Common myeloid progenitor, CD34-positive (primary cell): Measurements from ENCODE around the gene MOB3A.

Experiments used
- CTCF ChIA-PET: fragments of 350-600 bp; sonication (Branson Sonifier 250); formaldehyde crosslinking; loops from one replicate; lab custom pipeline; 2021; ENCODE audit warnings: antibody characterized with exemption; lab: Charles Lee
- POLR2A ChIA-PET: fragments of 350-600 bp; sonication (Branson Sonifier 250); formaldehyde crosslinking; loops from one replicate; lab custom pipeline; 2021; ENCODE audit warnings: antibody characterized with exemption; lab: Charles Lee
- DNase-seq, 3 donors: peaks; one replicate each; pipeline versions ENCODE4 v3.0.0 to v3.0.0-alpha.2; 2013
- H3K27ac ChIP-seq, 2 experiments: 1 replicate in 1 of 2; 2 replicates in 1 of 2; pipeline ENCODE4 v1.7.0; 2013; ENCODE audit warnings: inconsistent platforms in 2 of 2, low read length in 2 of 2, mild to moderate bottlenecking in 2 of 2, low read depth in 1 of 2, moderate library complexity in 1 of 2; ENCODE audit not compliant: severe bottlenecking in 2 of 2, insufficient read depth in 1 of 2, poor library complexity in 1 of 2
- H3K27me3 ChIP-seq, 5 experiments: replicated peaks in 2 of 5; 1 replicate in 3 of 5; 2 replicates in 2 of 5; pipeline versions ENCODE4 v1.6.1 to v1.7.0; 2013; ENCODE audit warnings: low read length in 4 of 5, mild to moderate bottlenecking in 2 of 5, moderate library complexity in 2 of 5, inconsistent platforms in 1 of 5; ENCODE audit not compliant: insufficient read depth in 5 of 5, control insufficient read depth in 4 of 5
- H3K36me3 ChIP-seq, 4 experiments: 1 replicate in 2 of 4; 2 replicates in 2 of 4; pipeline versions ENCODE4 v1.6.1 to v1.7.0; 2013; ENCODE audit warnings: low read length in 3 of 4, control low read depth in 1 of 4, mild to moderate bottlenecking in 1 of 4; ENCODE audit not compliant: control insufficient read depth in 4 of 4, insufficient read depth in 4 of 4
- H3K4me1 ChIP-seq, 4 experiments: 1 replicate in 3 of 4; 2 replicates in 1 of 4; pipeline versions ENCODE4 v1.6.1 to v1.7.1; 2013; ENCODE audit warnings: low read length in 3 of 4, mild to moderate bottlenecking in 3 of 4, control low read depth in 1 of 4, inconsistent platforms in 1 of 4, moderate library complexity in 1 of 4; ENCODE audit not compliant: control insufficient read depth in 4 of 4, insufficient read depth in 4 of 4; ENCODE audit errors: control extremely low read depth in 1 of 4
- H3K4me3 ChIP-seq, 7 experiments: 1 replicate in 4 of 7; 2 replicates in 3 of 7; pipeline versions ENCODE4 v1.5.1 to v1.7.0; 2013; ENCODE audit warnings: mild to moderate bottlenecking in 7 of 7, low read length in 6 of 7, moderate library complexity in 6 of 7, inconsistent platforms in 2 of 7, low read depth in 2 of 7, control low read depth in 1 of 7; ENCODE audit not compliant: insufficient read depth in 4 of 7, control insufficient read depth in 1 of 7; ENCODE audit errors: extremely low read depth in 1 of 7
- H3K9me3 ChIP-seq, 5 experiments: 1 replicate in 4 of 5; 2 replicates in 1 of 5; pipeline versions ENCODE4 v1.6.1 to v1.7.1; 2013; ENCODE audit warnings: low read length in 4 of 5, mild to moderate bottlenecking in 2 of 5, inconsistent platforms in 1 of 5, low read depth in 1 of 5, moderate library complexity in 1 of 5; ENCODE audit not compliant: control insufficient read depth in 4 of 5, insufficient read depth in 2 of 5; ENCODE audit errors: control extremely low read depth in 1 of 5
- WGBS: methylation state at CpG from one replicate; pipeline ENCODE4 v1.1.5; 2013; ENCODE audit not compliant: insufficient coverage; 5-methylcytosine and 5-hydroxymethylcytosine counted together

The MOB3A gene

GRCh38 chr19:2047076-2047448, 49.1 kb downstream of the MOB3A start:
- H3K4me1 ChIP-seq = peaks cover 0 to 69% (median 56%) of the 10 kb centered on the region in 4 experiments
- no peaks in the 10 kb centered on the region for H3K27me3 ChIP-seq
- WGBS = 92% methylated on average over 5 of the region's 6 CpGs
- POLR2A ChIA-PET = interaction anchor here (0.8 kb wide), 1 partner anchor 15 kb away, joined by 3 read pairs; no protein-coding TSS in a partner anchor
- no peak overlapping the region for H3K27ac ChIP-seq
- CTCF ChIA-PET = interaction anchor here (1.5 to 2.9 kb wide), 2 partner anchors 23 to 27 kb away, joined by 3 to 13 read pairs; no protein-coding TSS in a partner anchor
- H3K9me3 ChIP-seq = no peaks in the 10 kb centered on the region
- H3K4me3 ChIP-seq = no peak overlapping the region
- peaks cover 0 to 64% (median 34%) of the 10 kb centered on the region in 4 experiments for H3K36me3 ChIP-seq
- no peak for DNase-seq

- Histone ChIP-seq H3K27ac (no peak overlapping the region), H3K36me3 (peaks cover 0 to 69% (median 35%) of the 10 kb centered on the region in 4 experiments), H3K9me3 (no peaks in the 10 kb centered on the region), H3K4me3 (no peak overlapping the region), H3K27me3 (no peaks in the 10 kb centered on the region), H3K4me1 (peaks cover 0 to 67% (median 55%) of the 10 kb centered on the region in 4 experiments)
- no peak for DNase-seq
- ChIA-PET CTCF (interaction anchor here (1.5 to 2.9 kb wide), 2 partner anchors 24 to 26 kb away, joined by 3 to 13 read pairs; no protein-coding TSS in a partner anchor), POLR2A (interaction anchor here (0.8 kb wide), 1 partner anchor 15 kb away, joined by 3 read pairs; no protein-coding TSS in a partner anchor)
- 97% methylated on average over 39 of the region's 50 CpGs for WGBS
These were observed 49.8 kb downstream of the MOB3A start for GRCh38 chr19:2046046-2046907.

GRCh38 chr19:2045501-2046045, 50.6 kb downstream of the MOB3A start:
- Histone ChIP-seq H3K36me3 (peaks cover 1 to 76% (median 38%) of the 10 kb centered on the region in 4 experiments), H3K9me3 (no peaks in the 10 kb centered on the region), H3K4me1 (peaks cover 0 to 74% (median 57%) of the 10 kb centered on the region in 4 experiments), H3K27ac (no peak overlapping the region), H3K27me3 (no peaks in the 10 kb centered on the region), H3K4me3 (no peak overlapping the region)
- ChIA-PET POLR2A (no interaction called here), CTCF (interaction anchor here (1.5 kb wide), 1 partner anchor 24 kb away, joined by 3 read pairs; no protein-coding TSS in a partner anchor)
- DNase-seq = no peak
- 93% methylated on average over 14 of the region's 14 CpGs for WGBS

GRCh38 chr19:2044709-2045500, 51.2 kb downstream of the MOB3A start:
- H3K27ac ChIP-seq = no peak overlapping the region
- peaks cover 2 to 83% (median 45%) of the 10 kb centered on the region in 4 experiments for H3K36me3 ChIP-seq

GRCh38 chr19:2043961-2044708, 52.0 kb downstream of the MOB3A start:
- Histone ChIP-seq H3K36me3 (peaks cover 2 to 86% (median 51%) of the 10 kb centered on the region in 4 experiments), H3K4me1 (peaks cover 0 to 64% (median 47%) of the 10 kb centered on the region in 4 experiments), H3K27ac (no peak overlapping the region), H3K4me3 (no peak overlapping the region), H3K9me3 (no peaks in the 10 kb centered on the region), H3K27me3 (no peaks in the 10 kb centered on the region)
- peak in 2 of 3 donors; percentile 53 to 62 for DNase-seq
- POLR2A ChIA-PET = interaction anchor here (0.9 to 1.7 kb wide), 2 partner anchors 9 to 12 kb away, joined by 4 read pairs; no protein-coding TSS in a partner anchor
- CTCF ChIA-PET = interaction anchor here (0.6 to 1.3 kb wide), 4 partner anchors 9 to 19 kb away, joined by 4 read pairs; no protein-coding TSS in a partner anchor
- WGBS = 78% methylated on average over 9 of the region's 11 CpGs

More at GRCh38 chr19:2044709-2045500, 51.2 kb downstream of the MOB3A start:
- no peaks in the 10 kb centered on the region for H3K9me3 ChIP-seq
- ChIA-PET POLR2A (interaction anchor here (0.9 to 1.7 kb wide), 2 partner anchors 10 to 13 kb away, joined by 4 read pairs; no protein-coding TSS in a partner anchor), CTCF (interaction anchor here (1.1 kb wide), 1 partner anchor 19 kb away, joined by 4 read pairs; no protein-coding TSS in a partner anchor)
- WGBS = 95% methylated on average over 14 of the region's 18 CpGs
- no peak overlapping the region for H3K4me3 ChIP-seq
- H3K4me1 ChIP-seq = peaks cover 0 to 71% (median 54%) of the 10 kb centered on the region in 4 experiments
- H3K27me3 ChIP-seq = no peaks in the 10 kb centered on the region
- DNase-seq = no peak

GRCh38 chr19:2043251-2043641, 52.9 kb downstream of the MOB3A start:
- 90% methylated on average over 9 of the region's 9 CpGs for WGBS
- Histone ChIP-seq H3K27ac (no peak overlapping the region), H3K27me3 (no peaks in the 10 kb centered on the region), H3K4me1 (peaks cover 0 to 55% (median 38%) of the 10 kb centered on the region in 4 experiments), H3K36me3 (peaks cover 2 to 81% (median 55%) of the 10 kb centered on the region in 4 experiments), H3K9me3 (no peaks in the 10 kb centered on the region), H3K4me3 (peak overlapping the region in 1 of 7 experiments; percentile 15)
- POLR2A ChIA-PET = interaction anchor here (0.7 to 2.0 kb wide), 4 partner anchors 8 to 63 kb away, joined by 3 to 14 read pairs (median 4); partner anchors contain the start of gene MKNK2
- DNase-seq = no peak
- CTCF ChIA-PET = interaction anchor here (0.9 to 1.5 kb wide), 3 partner anchors 9 to 19 kb away, joined by 4 to 5 read pairs (median 4); no protein-coding TSS in a partner anchor
